Fibroblast of mammary gland (primary cell): ENCODE results near the gene FGF14.

Experiments used
- DNase-seq: peaks from one replicate; pipeline ENCODE4 v3.0.0-alpha.2; 2010; ENCODE audit warnings: low read depth
- H3K4me3 ChIP-seq: 2 replicates; pipeline ENCODE4 v1.5.1; 2011; ENCODE audit warnings: low read depth, mild to moderate bottlenecking, low read length, moderate library complexity; ENCODE audit not compliant: control insufficient read depth
- CTCF ChIP-seq: conservative IDR thresholded peaks from 2 replicates; pipeline ENCODE4 v1.5.1; 2011; ENCODE audit warnings: low read depth, low read length, inconsistent platforms; ENCODE audit not compliant: control insufficient read depth, insufficient read depth

FGF14 gene

GRCh38 chr13:102351521-102351920 is 50.3 kb downstream of the FGF14 start:
- no peak for DNase-seq
- no peak overlapping the region for H3K4me3 ChIP-seq
- no peak for TF ChIP-seq CTCF

DNA sequence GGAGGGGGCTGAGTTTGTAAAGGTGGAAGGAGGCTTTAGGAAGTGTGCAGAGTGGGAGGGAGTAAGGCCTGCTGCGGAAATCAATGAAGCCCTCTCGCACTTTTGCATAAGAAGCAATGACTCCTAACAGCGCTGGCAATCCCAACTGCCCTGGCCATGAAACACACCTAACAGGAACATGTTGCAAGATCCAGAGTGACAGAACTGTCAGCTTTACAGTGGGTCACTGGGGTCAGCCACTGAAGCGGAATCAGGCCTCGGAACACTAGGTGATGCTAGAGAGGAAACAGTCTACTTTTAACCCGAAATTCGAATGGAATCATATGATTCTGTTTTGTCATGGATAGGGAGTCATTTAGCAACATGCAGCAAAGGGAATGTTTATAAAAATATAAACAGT is 54.4 kb downstream of the FGF14 start:
- H3K4me3 ChIP-seq: no peak overlapping the region
- no peak for DNase-seq
- TF ChIP-seq CTCF: no peak

GRCh38 chr13:102346769-102347168 is 55.1 kb downstream of the FGF14 start:
- TF ChIP-seq CTCF: no peak

DNA sequence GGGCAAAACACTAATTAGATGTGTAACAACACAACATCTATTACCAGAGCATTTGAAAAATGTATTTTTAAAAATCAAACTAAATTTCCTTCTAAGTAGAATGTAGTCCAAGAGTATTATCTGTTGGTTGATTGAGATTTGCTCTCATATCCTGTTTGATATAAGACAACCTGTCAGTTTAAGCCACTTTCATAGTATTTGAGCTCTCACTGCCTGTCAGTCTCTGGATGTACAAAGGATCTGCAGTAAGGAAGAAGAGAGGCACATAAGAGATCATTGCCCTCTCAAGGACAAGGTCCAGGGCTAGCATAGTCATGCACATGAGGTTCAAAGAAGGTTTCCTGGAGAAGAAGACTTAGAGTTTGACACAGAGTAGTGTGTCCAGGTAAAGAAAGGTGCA is 57.4 kb downstream of the FGF14 start:
- no peak for TF ChIP-seq CTCF
- no peak overlapping the region for H3K4me3 ChIP-seq
- no peak for DNase-seq

More at GRCh38 chr13:102346769-102347168, 55.1 kb downstream of the FGF14 start:
- H3K4me3 ChIP-seq: no peak overlapping the region
- DNase-seq: no peak

DNA sequence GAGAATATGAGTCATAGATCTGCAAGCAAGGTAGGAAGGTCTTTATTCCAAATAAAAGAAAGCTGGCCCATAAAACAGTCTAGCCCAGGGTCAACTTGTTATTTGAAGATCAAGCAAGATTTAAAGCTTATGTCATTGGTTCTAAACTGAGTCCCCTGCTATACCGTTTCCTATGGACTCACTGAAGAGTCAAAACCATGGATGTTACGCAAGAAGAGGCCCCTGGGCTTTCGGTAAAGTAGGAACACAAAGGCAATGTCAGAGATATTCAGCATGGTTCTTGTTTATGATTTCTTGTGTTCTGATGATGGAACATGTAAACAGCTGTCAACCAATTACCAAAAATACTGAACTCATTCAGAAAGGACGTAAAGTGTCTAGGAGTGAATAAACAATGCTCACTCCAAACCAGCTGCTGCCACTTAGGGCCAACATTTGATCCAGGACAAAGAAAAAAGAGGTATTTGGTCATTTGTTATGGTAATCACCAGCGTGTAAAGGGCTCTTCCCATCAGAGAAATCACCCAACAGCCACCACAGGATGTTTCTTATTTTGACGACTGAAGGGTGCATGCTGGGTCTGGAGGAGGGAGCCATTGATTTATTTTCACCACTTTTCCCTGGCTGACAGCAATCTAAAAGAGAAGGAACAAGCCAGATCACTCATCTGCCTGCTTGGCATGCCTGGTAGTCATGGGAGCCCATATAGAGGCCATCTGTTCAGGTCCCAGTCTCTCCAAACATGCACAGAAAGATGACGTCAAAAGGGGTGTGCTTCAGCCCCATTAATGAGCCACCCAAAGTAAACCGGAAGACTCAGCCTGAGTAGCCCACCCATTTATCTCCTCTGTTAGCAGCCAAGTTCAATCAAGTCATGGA is 68.3 kb downstream of the FGF14 start:
- no peak for TF ChIP-seq CTCF
- no peak overlapping the region for H3K4me3 ChIP-seq
- DNase-seq: peak; percentile 7

DNA sequence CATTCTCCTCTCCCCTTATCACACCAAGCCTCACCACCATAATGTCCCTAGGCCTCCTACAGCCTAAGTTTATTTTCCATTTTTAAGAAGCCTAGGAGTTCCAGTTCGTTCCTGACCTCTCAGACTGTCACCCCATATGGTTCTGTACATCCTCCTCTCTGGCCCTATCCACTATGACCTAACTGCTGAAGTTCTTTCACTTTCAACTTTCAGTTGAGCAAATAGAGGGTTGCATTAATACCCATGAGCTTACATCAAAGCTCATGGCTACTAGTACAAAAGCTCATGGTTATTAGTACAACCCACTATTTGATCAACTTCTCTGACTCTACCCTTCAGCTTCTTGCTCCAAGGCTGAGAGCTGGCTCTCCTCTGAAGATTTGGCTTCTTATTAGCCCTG is 72.9 kb downstream of the FGF14 start:
- DNase-seq: no peak
- no peak for TF ChIP-seq CTCF
- no peak overlapping the region for H3K4me3 ChIP-seq
